IPS DF 4.7 (cell line): ENCODE data around the gene ERO1A.

Experiments used
- DNase-seq: peaks from one replicate; pipeline ENCODE4 v3.0.0-alpha.2; 2013; ENCODE audit warnings: low spot score; ENCODE audit errors: extremely low read depth

ERO1A gene

GRCh38 chr14:52700701-52701172, 5.4 kb upstream of the ERO1A start:
- no peak for DNase-seq

- DNase-seq, result no peak
Measured at GRCh38 chr14:52694761-52695480, 437 bp downstream of the ERO1A start.

GRCh38 chr14:52693532-52693931, 1.8 kb downstream of the ERO1A start:
- DNase-seq, result no peak

GRCh38 chr14:52693036-52693435, 2.3 kb downstream of the ERO1A start:
- no peak for DNase-seq

GRCh38 chr14:52692248-52692962, 3.0 kb downstream of the ERO1A start:
- DNase-seq, result no peak

GRCh38 chr14:52690983-52691760, 4.2 kb downstream of the ERO1A start:
- no peak for DNase-seq

- DNase-seq, result no peak
Measured at GRCh38 chr14:52686176-52686575, 9.2 kb downstream of the ERO1A start.

- no peak for DNase-seq
Measured at GRCh38 chr14:52683985-52684520, 11.3 kb downstream of the ERO1A start.

GRCh38 chr14:52678591-52678990, 16.8 kb downstream of the ERO1A start:
- DNase-seq, result no peak

- no peak for DNase-seq
Measured at GRCh38 chr14:52663850-52664249, 31.5 kb downstream of the ERO1A start.

GRCh38 chr14:52661314-52661713, 34.0 kb downstream of the ERO1A start:
- no peak for DNase-seq

- DNase-seq, result no peak
Measured at GRCh38 chr14:52660832-52661231, 34.5 kb downstream of the ERO1A start.

GRCh38 chr14:52660325-52660724, 35.0 kb downstream of the ERO1A start:
- no peak for DNase-seq

GRCh38 chr14:52656905-52657304, 38.5 kb downstream of the ERO1A start:
- DNase-seq, result no peak

GRCh38 chr14:52650774-52651173, 44.6 kb downstream of the ERO1A start:
- DNase-seq, result no peak

- DNase-seq, result no peak
Measured at GRCh38 chr14:52649511-52649910, 45.8 kb downstream of the ERO1A start.

- no peak for DNase-seq
Measured at GRCh38 chr14:52641745-52642144, 53.6 kb downstream of the ERO1A start.

- no peak for DNase-seq
Measured at GRCh38 chr14:52640137-52640536, 55.2 kb downstream of the ERO1A start.

- DNase-seq, result no peak
Measured at GRCh38 chr14:52619687-52620086, 75.7 kb downstream of the ERO1A start.

GRCh38 chr14:52618602-52619001, 76.8 kb downstream of the ERO1A start:
- no peak for DNase-seq

GRCh38 chr14:52610187-52610586, 85.2 kb downstream of the ERO1A start:
- DNase-seq, result no peak
